Mesothelial cell of epicardium (in vitro differentiated cells): ENCODE measurements around the gene PRSS3. TPM values are rescaled to one million over a fixed set of nuclear protein-coding genes. Genes with fewer than 3 reads are reported as not detected.

Experiments
- total RNA-seq: library from RNA; stranded (reverse); gene quantifications from 3 replicates; pipeline ENCODE4 v1.2.1, GENCODE V29; 2021

PRSS3 gene
- total RNA-seq, 1 donor from 2014 or later = not detected

Other genes starting within 250 kb of the PRSS3 start
- 59.3 to 59.9 TPM (median 59.9 TPM) in 3 replicates for gene UBE2R2, start 21.6 kb downstream of the PRSS3 start, total RNA-seq